ENCODE results near the gene LSP1.
A peak's percentile ranks its signal among the peaks of the same experiment; 100 is the strongest.

LSP1 gene

DNA sequence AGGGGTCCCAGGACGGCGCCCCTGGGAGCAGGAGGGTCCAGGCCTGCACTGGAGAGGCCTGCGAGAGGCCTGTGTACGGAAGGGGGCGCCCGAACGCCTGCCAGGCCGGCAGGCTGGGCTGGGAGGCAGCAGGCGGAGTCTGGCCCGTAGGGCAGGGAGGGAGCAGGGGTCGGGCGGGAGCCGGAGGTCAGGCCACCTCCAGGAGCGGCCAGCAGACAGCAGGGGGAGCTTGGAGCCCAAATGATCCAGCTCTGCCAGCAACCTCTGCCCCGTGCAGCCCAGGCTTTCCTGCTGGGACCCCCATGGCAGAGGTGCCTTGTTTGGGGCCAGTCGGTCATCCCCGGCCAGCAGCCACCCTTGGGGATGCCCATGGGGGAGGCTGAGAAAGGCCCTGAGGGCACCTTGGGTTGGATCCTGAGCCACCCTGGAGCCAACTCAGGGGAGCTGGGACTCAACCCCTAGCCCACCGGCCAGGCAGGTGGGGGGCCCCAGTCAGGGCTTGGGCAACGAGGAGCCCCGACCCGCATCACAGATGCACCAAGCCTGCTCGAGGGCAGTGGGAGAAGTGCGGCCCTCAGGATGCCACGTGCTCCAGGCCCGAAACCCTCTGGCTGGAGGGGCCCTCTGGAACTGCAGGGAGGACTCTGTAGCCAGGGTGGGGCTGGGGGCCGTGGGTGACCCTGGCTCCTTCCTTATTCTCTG, 27.7 kb upstream of the LSP1 start:
- no peak for DNase-seq

DNA sequence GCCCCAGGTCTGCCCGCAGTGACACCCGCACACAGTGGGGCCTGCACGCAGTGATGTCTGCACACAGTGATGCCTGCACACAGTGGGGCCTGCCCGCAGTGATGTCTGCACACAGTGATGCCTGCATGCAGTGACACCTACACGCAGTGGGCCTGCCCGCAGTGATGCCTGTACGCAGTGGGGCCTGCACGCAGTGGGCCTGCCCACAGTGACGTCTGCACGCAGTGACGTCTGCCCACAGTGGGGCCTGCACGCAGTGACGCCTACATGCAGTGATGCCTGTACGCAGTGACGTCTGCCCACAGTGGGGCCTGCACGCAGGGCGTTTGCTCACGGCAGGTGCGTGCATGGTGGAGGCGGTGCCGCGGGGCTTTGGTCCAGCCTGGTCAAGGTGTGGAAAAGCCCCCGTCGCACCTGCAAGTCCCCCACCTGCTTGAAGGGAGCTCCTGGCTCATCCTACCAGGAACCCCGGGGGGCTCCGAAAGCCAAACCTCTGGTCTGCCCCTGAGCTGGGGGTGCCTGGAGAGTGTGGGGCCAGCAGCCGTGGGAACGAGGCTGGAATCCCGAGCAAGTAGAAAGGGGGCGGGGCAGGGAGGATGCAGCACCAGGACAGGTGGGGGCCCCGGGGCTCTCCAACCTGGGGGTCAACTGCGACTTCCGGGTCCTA, 27.0 kb upstream of the LSP1 start:
- DNase-seq = no peak

DNA sequence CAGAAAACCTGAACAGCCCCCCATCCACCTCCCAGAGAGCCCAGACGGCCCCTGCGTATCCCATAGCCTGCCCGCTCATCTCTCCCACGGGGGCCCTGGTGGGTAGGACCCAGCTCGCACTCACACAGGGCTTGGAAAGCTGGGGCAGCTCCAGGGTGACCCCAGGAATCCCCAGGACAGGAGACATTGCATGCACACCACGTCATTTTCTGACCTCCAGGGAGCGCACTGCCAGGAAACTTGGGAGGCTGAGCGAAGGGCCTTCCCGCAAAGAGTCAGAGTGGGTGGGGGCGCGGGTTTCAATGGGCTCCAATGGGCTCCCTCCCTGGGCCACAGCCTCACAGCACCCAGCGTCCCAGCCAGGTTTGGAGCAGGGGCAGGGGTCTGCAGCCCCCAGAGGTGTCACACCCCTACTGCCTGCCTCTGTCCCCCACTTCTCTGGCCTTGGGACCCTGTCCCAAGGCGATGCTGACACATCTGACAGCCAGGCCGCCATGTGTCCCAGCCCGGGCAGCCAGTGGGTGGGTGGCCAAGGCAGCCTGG, 26.3 kb upstream of the LSP1 start:
- DNase-seq = peak; percentile 48

DNA sequence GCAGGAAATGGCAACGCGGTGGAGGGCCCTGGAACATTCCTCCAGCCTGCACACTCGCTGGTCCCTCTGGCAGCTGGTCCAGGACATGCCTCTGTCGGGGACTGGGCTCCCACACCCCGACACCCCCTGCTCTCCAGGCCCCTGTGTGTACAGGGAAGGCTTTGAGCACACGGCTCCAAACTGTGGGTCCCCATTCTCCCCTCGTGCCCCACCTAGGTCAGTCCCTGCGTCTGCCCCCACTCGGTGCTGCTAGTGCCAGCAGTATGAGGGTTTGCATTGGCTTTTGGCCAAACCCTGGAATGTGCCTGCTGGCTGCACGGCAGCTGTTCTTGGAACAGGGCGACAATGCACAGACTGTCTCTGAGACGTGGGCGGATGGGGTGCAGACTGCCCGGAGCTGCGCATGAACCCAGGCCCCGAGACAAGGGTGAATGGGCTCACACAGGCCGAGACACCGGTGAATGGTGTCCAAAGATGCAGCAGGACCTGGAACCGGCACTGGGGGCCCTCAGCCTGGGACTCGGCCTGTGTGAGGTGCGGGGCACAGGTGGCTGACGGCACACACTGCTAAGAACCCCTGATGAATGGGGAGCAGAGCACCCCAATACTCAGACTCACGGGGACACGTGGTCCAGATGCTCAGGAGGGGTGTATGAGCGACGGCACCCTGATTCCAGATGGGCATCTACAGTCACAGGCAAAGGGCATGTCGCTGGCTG, 25.6 kb upstream of the LSP1 start:
- DNase-seq = peak; percentile 71

DNA sequence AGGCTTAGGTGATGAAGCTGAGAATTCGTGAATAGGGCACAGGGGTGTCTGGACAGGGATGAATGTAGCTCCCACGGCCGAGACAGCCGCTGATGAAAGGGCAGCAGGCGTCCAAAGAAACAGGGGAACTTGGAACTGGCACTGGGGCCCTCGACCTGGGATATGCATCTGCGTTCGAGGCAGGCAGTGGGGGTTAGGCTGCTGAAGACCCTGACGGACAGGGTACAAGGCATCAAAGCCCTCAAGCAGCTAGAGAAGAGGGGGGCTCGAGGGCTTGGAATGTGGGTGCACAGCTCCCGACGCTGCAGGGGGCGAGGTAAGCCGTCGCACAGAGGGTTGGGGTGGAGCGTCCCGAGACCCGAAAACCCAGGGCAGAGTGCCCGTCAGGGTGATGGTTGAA, 25.0 kb upstream of the LSP1 start:
- no peak for DNase-seq

DNA sequence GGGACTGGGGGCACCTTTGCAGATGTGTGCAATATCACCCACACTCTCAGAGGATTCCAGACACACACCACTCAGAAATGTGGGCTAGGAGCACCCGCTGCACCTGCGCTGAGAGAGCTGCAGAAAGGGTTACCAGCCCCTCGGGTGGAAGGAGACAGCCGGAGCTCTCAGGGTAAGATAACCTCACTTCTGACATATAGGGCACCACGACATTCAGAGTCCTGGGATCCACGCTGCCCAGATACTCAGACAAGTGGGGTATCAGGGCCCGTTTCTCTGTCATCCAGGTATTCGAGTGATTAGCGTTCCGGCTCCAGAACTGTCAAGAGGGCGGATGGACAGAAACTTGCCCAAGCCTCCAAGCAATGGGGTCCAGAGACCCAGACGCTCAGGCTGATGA, 24.3 kb upstream of the LSP1 start:
- no peak for DNase-seq

DNA sequence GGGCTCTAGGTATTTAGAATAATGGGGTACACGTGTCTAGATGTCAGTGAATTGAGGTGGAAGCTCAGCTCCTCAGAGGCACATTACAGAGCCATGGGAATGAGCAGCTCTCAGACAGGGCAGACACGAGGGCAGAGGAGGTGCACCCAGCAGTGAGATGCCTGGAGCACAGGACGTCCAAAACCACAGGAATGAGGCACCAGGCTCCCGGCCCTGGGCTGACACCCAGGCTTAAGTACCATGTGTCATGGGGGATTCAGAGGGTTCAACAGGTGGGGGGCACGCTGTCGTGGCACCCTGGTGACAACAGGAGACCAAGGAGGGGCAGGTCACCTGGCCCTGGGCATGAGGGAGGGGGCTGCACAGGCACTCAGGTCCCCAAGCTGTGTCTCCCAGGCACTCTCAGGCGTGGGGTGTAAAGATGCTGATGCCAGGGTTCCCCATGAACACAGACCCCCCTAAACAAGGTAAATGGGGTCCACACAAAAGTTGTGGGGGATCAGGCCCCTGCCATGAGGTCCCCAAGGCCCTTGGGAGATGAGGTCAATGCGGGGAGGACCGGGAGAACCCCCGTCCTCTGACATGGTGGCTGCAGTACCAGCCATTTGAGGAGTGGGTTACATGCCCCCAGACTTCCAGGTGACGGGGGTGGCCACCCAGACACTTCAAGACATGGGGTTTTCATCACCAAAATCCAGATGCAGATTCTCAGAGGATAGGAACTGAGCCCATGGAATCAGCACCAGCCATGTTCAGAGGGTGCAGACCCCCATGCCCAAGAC, 23.7 kb upstream of the LSP1 start:
- peak; percentile 34 for DNase-seq

DNA sequence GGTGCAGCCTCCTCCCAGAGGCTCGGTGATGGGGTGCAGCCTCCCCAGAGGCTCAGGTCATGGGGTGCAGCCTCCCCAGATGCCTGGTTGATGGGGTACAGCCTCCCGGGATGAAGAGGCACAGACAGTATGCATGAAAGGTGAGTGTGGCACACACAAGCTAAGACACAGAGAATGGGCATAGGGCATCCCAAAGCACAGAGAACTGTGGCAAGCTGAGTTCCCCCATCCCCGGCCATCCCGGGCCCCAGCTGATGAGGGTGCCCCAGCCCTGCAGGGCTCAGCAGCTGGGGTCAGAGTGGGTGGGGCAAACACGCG, 22.9 kb upstream of the LSP1 start:
- DNase-seq = no peak

DNA sequence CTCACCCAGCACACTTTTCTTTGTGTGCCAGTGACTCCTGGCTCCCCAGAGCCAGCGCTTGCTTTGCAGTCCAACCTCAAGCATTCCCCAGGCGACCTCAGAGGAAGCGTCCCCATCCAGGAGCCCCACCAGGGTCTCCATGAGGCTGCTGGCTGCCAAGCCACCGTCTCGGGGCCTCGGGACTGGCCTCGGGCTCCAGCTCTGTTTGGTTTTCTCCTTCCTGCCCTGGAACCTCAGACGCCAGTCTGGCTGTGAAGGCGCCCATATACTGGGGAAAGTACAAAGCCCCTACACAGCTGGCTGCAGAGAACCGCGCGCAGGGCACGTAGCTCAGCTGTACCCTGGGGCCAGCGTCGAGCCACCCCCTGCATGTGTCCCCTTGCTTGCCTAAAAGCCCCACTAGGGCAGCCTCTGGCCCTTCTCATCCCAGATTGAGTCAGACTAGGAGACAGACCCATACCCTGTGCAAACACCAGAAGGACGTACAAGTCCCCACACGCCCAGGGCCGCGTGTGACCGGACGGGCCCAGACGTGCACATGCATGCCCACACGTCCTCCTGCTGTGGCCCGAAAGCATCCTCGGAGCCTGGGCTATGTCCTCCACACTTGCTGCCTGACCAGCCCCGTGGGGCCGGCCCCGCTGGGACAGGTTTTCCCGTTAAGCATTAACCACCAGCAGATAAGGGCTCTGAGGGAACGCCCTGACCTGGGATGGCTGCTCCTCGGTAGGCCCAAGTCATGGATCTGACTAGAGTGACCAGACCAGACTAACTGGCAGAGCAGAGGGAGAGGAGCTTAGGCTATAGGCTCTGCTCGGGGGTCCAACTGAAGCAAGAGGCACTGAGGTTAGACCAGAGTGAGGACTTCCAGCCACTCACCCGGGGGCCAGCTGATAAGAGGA, 22.3 kb upstream of the LSP1 start:
- no peak for DNase-seq

DNA sequence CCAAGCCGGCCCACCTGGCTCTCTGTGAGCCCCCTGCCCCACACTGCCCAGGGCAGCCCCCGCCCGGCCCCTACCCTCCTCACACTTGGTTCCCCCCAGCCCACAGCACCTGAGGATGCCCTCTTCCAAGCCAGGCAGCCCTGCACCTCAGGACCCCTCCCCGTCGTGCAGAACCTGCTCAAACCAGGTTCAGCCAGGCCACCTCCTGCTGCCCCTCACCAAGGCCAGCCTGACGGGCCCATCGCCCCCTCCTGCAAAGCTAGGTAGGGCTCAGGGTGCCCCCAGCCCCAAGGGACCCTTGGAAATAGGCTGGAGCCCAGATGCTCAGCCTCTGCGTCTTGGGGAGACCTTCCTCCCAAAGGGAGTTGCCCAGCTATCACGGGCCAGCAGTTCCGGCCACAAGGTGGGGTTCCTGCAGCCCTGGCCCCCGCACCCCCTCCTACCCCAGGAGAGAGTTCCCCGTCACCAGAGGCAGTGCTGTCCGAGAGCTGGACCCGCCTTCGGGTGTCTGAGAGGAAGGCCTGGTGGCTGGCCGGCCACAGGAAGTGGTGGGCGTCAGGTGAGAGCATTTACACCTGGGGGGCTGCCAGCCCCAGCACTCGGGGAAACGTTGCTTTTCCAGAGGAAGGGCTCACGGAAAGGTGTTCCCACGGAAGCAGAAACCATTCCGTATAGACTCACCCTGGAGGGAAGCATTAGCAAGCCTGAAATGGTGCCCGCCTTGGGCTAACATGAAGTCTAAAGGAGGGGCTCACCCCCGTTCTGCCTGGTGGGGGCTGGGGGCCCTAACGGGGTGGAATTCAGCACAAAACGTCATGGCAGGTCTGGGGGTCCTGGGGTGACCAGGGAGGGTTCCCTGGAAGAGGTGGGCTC, 21.3 kb upstream of the LSP1 start:
- no peak for DNase-seq

DNA sequence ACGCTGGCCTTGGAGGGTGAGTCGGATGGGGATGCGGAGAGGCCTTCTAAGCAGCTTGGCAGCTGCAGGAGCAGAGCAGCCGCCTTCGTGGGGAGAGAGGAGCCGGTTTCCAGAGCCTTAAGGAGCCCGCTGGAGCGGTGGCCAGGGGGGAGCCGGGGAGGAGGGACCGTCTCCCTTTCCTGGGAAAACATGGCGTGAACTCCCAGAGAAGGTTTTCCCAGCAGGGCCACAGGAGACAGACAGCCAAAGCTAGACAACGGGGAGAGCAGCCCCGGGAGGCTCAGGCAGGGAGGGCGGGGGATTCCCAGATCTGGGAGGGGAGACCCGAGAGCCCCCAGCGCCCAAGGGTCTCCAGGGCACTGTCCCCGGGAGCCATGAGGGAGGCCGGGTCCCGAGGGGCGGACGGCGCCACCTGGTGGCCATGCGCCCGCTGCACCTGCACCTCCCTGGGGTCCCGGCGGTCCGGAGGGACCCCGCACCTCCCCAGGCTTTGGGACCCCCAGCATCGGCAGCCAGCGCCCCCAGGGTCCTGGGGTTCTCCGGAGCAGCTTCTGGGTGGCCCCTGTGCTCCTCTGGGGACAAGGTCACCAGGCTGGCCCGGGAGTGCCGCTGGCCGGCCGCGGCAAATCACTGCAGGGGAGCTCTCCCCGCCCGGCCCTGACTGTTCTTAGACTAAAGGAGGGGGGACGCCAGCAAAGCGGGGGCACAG, 20.5 kb upstream of the LSP1 start:
- DNase-seq = peak; percentile 21

DNA sequence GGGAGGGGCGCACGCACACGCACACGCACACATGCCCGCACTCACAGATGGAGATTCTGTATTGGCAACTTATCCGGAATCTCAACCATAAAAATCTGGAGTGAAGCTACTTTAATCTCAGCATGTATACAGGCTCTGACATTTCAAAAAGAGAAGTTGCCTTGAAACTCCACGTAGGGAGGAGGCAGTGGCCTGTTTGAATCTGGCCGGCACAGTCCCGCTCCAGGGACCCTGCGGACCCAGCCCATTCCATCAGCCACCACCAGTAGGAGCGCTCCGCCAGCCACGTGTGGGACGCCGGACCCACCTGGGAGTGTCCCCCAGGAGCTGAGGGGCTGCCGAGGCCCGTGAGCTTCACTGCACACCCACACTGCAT, 20.0 kb upstream of the LSP1 start:
- no peak for DNase-seq

DNA sequence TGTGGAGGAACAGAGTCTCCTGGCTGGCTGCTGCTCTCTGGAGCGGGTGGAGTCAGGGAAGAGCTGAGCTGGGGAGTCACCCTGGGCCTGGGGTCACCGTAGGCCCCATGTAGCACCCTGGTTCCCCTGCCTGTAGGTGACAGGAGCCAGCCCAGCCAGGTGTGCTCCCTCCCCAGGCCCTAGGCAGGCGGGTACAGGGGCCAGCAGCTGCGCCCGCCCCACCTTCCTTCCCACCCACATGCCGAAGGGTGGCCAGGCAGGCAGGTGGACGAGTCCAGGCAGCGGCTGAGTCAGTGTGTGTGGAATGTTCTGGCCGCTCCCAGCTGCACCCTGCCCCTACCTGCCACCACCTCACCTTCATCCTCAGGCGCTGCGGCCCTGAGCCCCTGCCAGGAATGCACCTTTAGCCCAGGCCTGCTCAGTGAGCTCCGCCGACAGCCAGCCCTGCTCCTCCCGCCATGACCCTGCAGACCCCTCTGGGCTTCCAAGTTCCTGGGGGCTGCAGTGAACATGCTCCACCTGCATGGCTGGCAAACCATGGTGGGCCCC, 18.7 kb upstream of the LSP1 start:
- no peak for DNase-seq

DNA sequence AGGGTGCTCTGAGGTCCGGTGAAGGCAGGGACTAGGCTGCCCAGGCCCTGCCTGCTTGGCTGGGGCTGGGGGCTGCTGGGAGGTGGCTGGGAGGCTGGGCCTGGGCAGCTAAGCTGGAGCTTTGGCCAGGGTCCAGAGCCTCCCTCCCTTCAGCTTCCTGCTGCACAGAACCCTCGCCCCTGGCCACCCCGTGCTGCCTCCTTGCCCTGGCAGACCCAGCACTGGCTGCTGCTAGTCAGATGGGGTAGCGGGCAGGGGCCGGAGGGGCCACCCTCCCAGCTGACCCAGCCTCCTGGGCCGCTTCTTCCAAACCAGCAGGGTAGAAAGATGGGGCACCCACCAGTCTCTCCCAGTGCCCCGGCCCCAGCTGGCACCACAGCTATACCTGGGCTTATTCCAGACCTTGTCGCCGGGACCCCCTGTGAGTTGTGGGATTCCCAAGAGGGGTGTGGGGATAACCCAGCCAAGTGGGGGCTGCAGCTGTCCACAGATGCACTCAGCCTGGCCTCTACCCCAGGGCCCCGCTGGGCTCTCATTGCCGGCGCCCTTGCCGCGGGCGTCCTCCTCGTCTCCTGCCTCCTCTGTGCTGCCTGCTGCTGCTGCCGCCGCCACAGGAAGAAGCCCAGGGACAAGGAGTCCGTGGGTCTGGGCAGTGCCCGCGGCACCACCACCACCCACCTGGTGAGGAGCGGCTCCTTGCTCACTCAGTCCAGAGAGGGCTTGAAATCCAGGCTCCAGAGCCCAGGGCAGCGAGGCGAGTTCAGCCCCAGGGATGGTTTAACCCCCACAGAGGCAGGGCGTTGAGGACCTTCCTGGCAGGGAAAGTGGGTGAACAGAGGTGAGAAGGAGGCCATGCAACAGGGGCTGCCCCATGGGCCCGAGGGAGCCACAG, 17.9 kb upstream of the LSP1 start, which contains the start of gene SYT8:
SYT8 (plus strand) TSS at position 212 of the 892 bp plus-strand sequence; CDS start at position 328, 116 bp downstream.
- no peak for DNase-seq

DNA sequence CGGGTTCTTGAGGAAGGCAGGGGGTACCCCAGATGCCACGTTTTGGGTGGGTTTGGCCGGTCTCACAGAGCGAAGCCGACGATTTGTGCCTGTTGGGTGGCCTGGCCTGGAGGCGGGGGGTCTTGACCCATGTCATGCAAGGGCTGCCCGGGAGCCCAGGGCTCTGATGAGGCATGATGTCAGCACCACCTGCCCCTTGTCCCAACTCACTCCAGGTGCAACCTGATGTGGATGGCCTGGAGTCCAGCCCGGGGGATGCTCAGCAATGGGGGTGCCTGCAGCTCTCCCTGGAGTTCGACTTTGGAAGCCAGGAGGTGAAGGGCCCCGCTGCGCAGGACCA, 17.2 kb upstream of the LSP1 start:
- no peak for DNase-seq

DNA sequence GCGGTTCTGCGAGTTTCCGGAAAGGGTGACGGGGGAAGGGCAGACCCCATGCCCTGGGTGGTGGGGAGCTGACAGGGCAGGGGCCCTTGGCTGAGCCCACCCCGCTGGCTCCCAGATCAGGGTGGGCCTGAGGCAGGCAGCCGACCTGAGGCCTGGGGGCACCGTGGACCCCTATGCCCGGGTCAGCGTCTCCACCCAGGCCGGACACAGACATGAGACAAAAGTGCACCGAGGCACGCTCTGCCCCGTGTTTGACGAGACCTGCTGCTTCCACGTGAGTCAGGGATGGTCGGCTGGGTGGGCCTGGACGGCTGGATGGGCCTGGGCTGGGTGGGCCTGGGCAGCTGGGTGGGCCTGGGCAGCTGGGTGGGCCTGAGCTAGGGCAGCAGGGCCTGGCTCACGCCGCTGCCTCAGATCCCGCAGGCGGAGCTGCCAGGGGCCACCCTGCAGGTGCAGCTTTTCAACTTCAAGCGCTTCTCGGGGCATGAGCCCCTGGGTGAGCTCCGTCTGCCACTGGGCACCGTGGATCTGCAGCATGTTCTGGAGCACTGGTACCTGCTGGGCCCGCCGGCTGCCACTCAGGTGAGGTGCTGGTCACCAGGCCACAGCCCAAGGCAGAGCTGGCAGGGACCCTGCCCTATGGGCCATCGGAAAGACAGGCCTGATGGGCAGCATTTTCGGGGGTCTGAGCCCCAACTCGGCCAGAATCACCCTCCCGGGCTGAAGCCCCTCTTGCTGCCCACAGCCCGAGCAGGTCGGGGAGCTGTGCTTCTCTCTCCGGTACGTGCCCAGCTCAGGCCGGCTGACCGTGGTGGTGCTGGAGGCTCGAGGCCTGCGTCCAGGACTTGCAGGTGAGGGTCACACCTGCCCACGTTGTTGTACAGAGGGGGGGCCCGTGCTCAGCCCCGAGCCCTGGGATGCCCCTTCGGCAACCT, 16.6 kb upstream of the LSP1 start:
- DNase-seq = no peak

DNA sequence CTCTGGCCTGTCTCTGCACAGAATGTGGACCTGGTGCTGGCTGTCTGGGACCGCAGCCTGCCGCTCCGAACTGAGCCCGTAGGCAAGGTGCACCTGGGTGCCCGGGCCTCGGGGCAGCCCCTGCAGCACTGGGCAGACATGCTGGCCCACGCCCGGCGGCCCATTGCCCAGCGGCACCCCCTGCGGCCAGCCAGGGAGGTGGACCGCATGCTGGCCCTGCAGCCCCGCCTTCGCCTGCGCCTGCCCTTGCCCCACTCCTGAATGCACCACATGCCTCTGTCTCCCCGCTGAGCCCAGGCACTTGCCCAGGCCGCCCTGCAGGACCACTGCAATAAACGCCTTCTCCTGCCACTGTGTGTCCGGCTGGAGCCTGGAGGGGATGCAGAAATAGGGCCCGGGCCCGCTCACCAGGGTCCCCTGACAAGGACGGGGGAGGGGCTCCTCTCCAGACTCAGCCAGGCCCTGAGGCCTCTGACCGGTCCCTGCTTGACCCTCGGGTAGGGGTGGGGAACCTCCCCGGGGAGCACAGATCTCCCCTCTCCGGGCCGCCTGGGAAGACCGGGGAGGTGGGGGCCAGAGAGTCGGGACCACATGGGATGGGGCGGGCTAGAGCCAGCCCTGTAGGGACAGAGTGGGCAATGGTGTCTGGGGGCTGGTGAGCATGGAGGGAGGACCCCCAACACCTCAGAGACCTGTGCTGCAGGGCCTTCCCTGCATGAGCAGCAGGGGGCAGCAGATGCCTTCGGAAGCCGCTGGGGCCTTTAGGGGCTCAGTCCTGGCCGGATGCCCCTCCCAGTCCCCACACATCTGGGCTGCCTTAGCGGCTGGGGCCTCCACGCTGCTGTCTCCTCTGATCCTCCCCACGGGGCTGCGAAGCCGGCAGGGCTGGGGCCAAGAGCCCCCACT, 15.5 kb upstream of the LSP1 start:
- peak; percentile 45 for DNase-seq

All from fibroblast of skin of right biceps (primary cell).